Left ventricle myocardium inferior (tissue), 1 donor: ENCODE measurements around the gene ACADVL. TPM values are rescaled to one million over a fixed set of nuclear protein-coding genes. Genes with fewer than 3 reads are reported as not detected.

ENCODE experiments used
- DNase-seq: peaks from one replicate; pipeline ENCODE4 v3.0.0-alpha.2; 2020
- H3K27ac ChIP-seq: fragments of 200-600 bp; replicated peaks from 2 replicates; pipeline ENCODE4 v1.8.0; 2021
- H3K27me3 ChIP-seq: fragments of 200-600 bp; 2 replicates; pipeline ENCODE4 v1.8.0; 2021; ENCODE audit warnings: low read depth
- H3K36me3 ChIP-seq: fragments of 200-600 bp; 2 replicates; pipeline ENCODE4 v1.8.0; 2021
- H3K4me1 ChIP-seq: fragments of 200-600 bp; 2 replicates; pipeline ENCODE4 v1.8.0; 2021
- H3K4me3 ChIP-seq: fragments of 200-600 bp; 2 replicates; pipeline ENCODE4 v1.8.0; 2021; ENCODE audit warnings: mild to moderate bottlenecking, moderate library complexity
- H3K9me3 ChIP-seq: fragments of 200-600 bp; replicated peaks from 2 replicates; pipeline ENCODE4 v1.8.0; 2021
- intact Hi-C: fragments of 100-400 bp; cut with micrococcal nuclease; formaldehyde crosslinking; loops from one replicate; pipeline ENCODE4 v1.11.0; 2022
- total RNA-seq: library from RNA; stranded (reverse); fragmentation: NEBNext Ultra II Directional; extraction: Animal tissue kit (Norgen Biotek cat#: 25700); gene quantifications from one replicate; pipeline ENCODE4 v1.2.1, GENCODE V29; 2021
- TF ChIP-seq, protein P1 (sequence below): fragments of 200-600 bp; IDR thresholded peaks from 2 replicates; pipeline ENCODE4 v1.8.0; 2021; ENCODE audit warnings: antibody characterized with exemption, mild to moderate bottlenecking, borderline replicate concordance
- donor health status: DM: no; HTN: yes; CAD: no; lungs with severe emphysema.

ACADVL gene
- total RNA-seq, 1 donor from 2014 or later: 1,845 TPM

DNA sequence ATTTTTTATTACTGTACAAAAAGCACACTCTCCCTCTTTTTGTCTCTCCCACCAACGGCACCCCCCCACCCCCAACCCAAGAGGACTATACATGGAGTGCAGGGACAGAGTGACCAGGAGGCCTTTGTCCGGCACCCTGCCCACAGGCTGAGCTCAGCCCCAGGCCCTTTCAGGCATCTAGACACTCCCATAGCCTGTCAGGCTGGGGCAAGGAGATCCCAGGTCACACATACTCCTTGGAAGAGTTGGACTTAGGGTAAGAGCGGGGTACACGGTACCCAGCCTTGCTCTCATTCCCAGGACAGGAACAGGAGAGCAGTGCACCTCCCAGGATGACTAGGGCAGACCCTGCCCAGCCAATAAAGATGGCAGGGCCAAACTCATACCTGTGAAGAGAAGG, 40.4 kb downstream of the ACADVL start:
- Histone ChIP-seq H3K27me3 (peaks cover 47% of the 10 kb centered on the region), H3K4me1 (peaks cover 33% of the 10 kb centered on the region), H3K36me3 (peaks cover 43% of the 10 kb centered on the region), H3K27ac (no peak overlapping the region), H3K4me3 (no peak overlapping the region), H3K9me3 (no peaks in the 10 kb centered on the region)
- TF ChIP-seq, protein P1, sequence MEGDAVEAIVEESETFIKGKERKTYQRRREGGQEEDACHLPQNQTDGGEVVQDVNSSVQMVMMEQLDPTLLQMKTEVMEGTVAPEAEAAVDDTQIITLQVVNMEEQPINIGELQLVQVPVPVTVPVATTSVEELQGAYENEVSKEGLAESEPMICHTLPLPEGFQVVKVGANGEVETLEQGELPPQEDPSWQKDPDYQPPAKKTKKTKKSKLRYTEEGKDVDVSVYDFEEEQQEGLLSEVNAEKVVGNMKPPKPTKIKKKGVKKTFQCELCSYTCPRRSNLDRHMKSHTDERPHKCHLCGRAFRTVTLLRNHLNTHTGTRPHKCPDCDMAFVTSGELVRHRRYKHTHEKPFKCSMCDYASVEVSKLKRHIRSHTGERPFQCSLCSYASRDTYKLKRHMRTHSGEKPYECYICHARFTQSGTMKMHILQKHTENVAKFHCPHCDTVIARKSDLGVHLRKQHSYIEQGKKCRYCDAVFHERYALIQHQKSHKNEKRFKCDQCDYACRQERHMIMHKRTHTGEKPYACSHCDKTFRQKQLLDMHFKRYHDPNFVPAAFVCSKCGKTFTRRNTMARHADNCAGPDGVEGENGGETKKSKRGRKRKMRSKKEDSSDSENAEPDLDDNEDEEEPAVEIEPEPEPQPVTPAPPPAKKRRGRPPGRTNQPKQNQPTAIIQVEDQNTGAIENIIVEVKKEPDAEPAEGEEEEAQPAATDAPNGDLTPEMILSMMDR: no peak
- intact Hi-C loops: no loop called here
- no peak for DNase-seq

DNA sequence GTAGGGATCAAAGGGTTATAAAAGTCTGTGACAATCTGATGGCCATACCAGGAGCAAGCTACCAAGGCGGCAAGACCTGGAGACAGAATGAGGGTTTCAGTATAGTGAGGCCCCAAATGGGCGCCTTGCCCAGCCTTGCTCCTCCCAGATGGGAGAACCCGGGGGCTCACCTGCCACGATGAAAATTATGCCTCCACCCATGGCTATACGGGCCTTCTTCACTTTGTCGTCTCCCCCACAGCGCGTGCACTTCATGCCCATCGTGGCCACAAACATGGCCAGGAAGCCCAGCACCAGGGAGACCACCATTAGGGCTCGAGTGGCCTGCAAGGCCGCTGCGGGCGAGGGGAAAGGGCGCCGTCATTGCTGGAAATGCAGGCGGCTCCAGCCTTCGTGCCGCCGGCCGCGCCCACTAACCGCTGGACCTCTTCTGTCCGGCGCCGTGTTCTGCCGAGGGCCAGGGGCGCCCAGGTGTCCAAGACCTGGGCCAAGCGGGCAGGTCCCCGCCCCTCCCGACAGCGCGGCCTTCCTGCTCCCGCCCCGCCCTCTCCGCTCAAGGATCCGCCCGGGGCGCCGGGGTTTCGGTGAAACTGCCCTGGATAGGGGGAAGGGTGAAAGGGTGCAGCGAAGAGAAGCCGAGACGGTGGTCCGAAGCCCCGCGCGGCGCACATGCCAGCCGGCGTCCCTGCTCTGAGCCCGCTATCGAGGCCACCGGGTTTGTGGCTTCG, 41.1 kb downstream of the ACADVL start:
- Histone ChIP-seq H3K4me3 (peak overlapping the region; percentile 68), H3K9me3 (no peaks in the 10 kb centered on the region), H3K27ac (peak overlapping the region; percentile 16), H3K36me3 (peaks cover 36% of the 10 kb centered on the region), H3K27me3 (peaks cover 53% of the 10 kb centered on the region), H3K4me1 (peaks cover 33% of the 10 kb centered on the region)
- intact Hi-C loops: no loop called here
- TF ChIP-seq, protein P1: no peak
- DNase-seq: no peak

DNA sequence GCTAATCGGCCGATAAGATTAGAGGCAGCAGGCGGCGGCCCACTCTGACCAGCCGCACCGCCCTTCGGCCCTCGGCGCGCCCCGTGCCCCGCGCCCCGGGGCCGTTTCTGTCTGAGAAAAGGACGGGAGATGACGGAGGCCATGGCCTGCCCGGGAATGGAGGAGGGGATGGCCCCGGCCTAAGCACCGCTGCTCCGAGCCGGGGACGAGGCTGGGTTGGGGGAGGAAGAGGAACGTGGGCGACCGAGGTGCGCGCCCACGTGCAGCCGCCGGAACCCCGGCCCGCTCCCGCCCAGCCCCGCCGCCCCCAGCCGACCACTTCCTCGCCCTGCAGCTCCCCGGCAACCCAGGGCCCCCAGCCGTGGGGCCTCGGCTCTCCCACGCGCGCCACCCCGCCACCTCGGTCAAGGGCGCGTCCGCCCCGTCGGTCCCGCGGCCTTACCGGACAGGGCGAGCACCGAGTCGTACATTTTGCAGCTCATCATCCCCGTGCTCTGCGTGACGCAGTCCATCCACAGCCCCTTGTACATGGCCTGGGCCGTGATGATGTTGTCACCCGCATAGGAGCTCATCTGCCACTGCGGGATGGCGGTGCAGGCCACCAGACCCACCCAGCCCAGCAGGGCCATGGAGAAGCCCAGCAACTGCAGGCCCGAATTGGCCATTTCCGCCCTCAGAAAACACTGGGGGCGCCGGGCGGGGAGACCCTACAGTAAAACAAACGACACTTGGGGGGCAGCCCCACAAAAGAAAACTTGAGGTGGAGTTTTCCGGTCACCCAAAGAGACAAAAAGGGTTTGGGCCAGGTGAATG, 41.8 kb downstream of the ACADVL start:
- Histone ChIP-seq H3K36me3 (peaks cover 29% of the 10 kb centered on the region), H3K27ac (peak overlapping the region; percentile 16), H3K9me3 (no peaks in the 10 kb centered on the region), H3K27me3 (peaks cover 60% of the 10 kb centered on the region), H3K4me1 (peaks cover 33% of the 10 kb centered on the region), H3K4me3 (peak overlapping the region; percentile 68)
- TF ChIP-seq, protein P1: no peak
- intact Hi-C loops: no loop called here
- DNase-seq: no peak

DNA sequence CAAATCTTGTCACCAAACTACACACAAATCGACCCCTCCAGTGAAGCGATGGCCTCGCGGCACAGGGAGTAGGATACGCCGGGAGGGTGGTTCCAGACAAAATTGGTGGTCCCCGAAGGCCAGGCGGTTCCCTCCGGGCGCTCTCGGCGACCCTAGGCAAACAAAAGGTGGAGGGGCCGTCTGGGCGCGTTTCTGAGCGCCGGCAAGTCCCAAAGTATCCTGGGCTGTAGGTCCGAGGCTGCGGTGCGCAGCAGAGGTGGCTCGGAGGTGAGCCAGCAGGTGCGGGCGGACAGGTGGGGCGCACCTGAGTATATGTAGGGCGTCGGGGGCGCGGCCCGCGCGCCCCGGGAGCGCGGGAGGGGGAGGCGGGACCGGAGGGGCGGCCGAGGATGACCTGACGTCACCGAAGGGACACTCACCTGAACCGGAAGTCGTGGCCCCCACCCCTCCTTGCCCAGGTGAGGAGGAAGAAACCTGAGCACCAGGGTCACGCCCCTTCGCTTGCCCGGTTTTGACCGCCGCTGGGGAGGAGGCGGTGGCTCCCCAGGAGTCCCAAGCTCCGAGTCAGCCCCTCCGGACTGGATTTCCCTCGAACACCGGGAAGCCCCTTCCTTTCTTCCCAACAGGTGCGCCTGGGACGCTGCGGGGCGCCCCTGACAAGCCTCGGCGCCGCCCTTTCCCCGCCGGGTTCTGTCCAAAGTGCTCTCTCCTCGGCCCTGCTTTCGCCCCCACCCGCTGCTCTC, 42.6 kb downstream of the ACADVL start, which contains the start of gene CLDN7:
Gene CLDN7, minus strand, starts transcription at position 287 of the 743 bp plus-strand sequence. CDS start 435 bp downstream, outside the sequence.
- Histone ChIP-seq H3K36me3 (peaks cover 21% of the 10 kb centered on the region), H3K27ac (peak within 1 kb of the TSS; percentile 16), H3K9me3 (no peaks in the 10 kb centered on the region), H3K4me1 (peaks cover 33% of the 10 kb centered on the region), H3K4me3 (peak within 1 kb of the TSS; percentile 68), H3K27me3 (peaks cover 68% of the 10 kb centered on the region)
- TF ChIP-seq, protein P1: no peak
- intact Hi-C loops: no loop called here
- no peak for DNase-seq
